Measurements from ENCODE around the gene RABGEF1. TPM values are rescaled to one million over a fixed set of nuclear protein-coding genes. Genes with fewer than 3 reads are reported as not detected.
"Not testable (repeated sequence)": the region's sequence is repeated elsewhere in the genome, so short reads cannot be mapped to it uniquely, and the experiment has no call there.

Gene RABGEF1
- total and polyA plus RNA-seq, 2 experiments from 2014 or later, result 14.7 to 17.5 TPM

- not testable (repeated sequence) for H2AFZ ChIP-seq; H3K27ac ChIP-seq (ENCODE audit: low read depth); H4K20me1 ChIP-seq (replicated peaks; ENCODE audit: insufficient read depth); H3K4me1 Mint-ChIP-seq; H3K27me3 Mint-ChIP-seq (ENCODE audit: insufficient read depth, low read depth, poor library complexity); H3K9me3 Mint-ChIP-seq; H3K27ac Mint-ChIP-seq; DNase-seq (ENCODE audit: low spot score); H3K27me3 ChIP-seq (ENCODE audit: insufficient read depth); H3K4me1 ChIP-seq (ENCODE audit: insufficient read depth); H3K4me2 ChIP-seq; H3K4me3 Mint-ChIP-seq; H3K9me2 ChIP-seq (ENCODE audit: insufficient read depth); ATAC-seq; H3K4me3 ChIP-seq; H3F3A ChIP-seq (replicated peaks; ENCODE audit: low read depth); H3K79me2 ChIP-seq (replicated peaks; ENCODE audit: insufficient read depth)
- peaks cover 11% of the 10 kb centered on the region for H3K36me3 ChIP-seq (ENCODE audit: insufficient read depth)
- H3K36me3 Mint-ChIP-seq (ENCODE audit: low read depth), result peaks cover 39% of the 10 kb centered on the region
Observed at GRCh38 chr7:66782875-66783274, 42.3 kb downstream of the RABGEF1 start.

DNA sequence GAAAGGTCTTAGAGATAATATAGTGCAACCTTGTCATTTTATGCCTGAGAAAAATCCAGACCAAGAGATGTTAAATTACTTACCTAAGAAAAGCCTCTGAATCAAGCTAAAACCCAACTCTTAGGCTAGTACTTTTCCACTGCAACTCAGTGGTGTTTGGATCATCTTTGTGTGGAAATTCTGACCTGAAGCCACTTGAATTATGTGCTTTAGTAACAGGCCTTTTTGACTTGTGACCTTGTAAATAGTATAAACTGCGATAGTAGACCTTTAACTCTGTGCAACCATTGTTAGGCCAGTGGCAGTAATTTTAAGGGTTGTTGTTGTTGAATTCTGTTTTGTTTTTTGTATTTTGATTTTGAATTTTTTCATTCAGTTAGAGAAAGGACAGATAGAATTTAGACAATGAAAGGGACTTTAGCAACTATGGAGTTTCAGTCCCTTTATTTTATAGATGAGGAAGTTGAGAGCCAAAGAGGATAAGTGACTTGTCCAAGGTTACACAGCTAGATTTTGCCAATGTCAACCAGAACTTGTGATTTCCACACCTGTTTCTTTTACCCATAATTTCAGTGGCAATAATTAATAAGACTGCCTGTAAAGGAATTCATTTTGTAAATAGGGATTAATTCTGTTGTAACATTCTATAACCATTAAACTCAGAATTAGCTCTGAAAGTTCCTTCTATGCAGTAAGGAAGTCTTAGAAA lies 43.5 kb downstream of the RABGEF1 start:
- H3K36me3 ChIP-seq (ENCODE audit: insufficient read depth), result peaks cover 15% of the 10 kb centered on the region
- not testable (repeated sequence) for H3K27me3 ChIP-seq (ENCODE audit: insufficient read depth); H3F3A ChIP-seq (replicated peaks; ENCODE audit: low read depth); H4K20me1 ChIP-seq (replicated peaks; ENCODE audit: insufficient read depth); ATAC-seq; H3K4me3 Mint-ChIP-seq; H3K27me3 Mint-ChIP-seq (ENCODE audit: insufficient read depth, low read depth, poor library complexity); H3K27ac ChIP-seq (ENCODE audit: low read depth); H3K9me3 Mint-ChIP-seq; H3K27ac Mint-ChIP-seq; H2AFZ ChIP-seq; H3K4me3 ChIP-seq; H3K4me2 ChIP-seq; H3K79me2 ChIP-seq (replicated peaks; ENCODE audit: insufficient read depth); DNase-seq (ENCODE audit: low spot score); H3K4me1 Mint-ChIP-seq; H3K9me2 ChIP-seq (ENCODE audit: insufficient read depth); H3K4me1 ChIP-seq (ENCODE audit: insufficient read depth)
- H3K36me3 Mint-ChIP-seq (ENCODE audit: low read depth), result peaks cover 39% of the 10 kb centered on the region

DNA sequence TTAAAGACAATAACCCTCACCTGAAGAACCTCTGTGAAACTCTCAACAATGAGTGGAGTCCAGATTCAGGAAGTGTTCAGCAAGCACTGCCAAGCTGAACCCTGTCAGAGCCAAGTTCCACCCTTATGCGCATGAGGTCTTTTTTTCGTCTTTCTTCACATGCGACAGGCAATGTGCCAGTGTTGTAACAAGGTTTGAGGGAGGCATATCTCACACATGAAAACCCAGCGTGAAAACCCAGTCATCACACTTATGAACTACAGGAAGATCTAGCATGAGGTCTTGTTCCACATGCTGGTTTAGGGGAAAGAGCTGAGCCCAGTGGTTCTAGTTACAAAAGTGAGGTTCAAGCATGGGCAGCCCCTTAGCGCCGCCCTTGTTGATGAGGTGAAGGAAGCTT lies 49.7 kb downstream of the RABGEF1 start:
- no peaks in the 10 kb centered on the region for H3K27me3 Mint-ChIP-seq (ENCODE audit: insufficient read depth, low read depth, poor library complexity)
- H3K27ac Mint-ChIP-seq, result no peak overlapping the region
- no peak overlapping the region for H2AFZ ChIP-seq
- H3K4me2 ChIP-seq, result no peak overlapping the region
- peaks cover 47% of the 10 kb centered on the region for H3K36me3 Mint-ChIP-seq (ENCODE audit: low read depth)
- H3K9me3 Mint-ChIP-seq, result no peaks in the 10 kb centered on the region
- H3K27ac ChIP-seq (ENCODE audit: low read depth), result no peak overlapping the region
- no peaks in the 10 kb centered on the region for H3K79me2 ChIP-seq (replicated peaks; ENCODE audit: insufficient read depth)
- ATAC-seq, result no peak
- H3K4me3 Mint-ChIP-seq, result no peak overlapping the region
- no peaks in the 10 kb centered on the region for H3K9me2 ChIP-seq (ENCODE audit: insufficient read depth)
- H3K4me1 ChIP-seq (ENCODE audit: insufficient read depth), result no peaks in the 10 kb centered on the region
- peaks cover 9% of the 10 kb centered on the region for H4K20me1 ChIP-seq (replicated peaks; ENCODE audit: insufficient read depth)
- TF ChIP-seq ZNF114 (CRISPR knock-in tag; IDR thresholded peaks at IDR 0.05) (no peak), STAT1 (IDR thresholded peaks at IDR 0.05; ENCODE audit: unreplicated experiment) (no peak), EZH2 (IDR thresholded peaks at IDR 0.05; ENCODE audit: low read depth, unreplicated experiment) (no peak), NANOG (IDR thresholded peaks at IDR 0.05; ENCODE audit: borderline replicate concordance) (no peak), EZH2phosphoT487 (IDR thresholded peaks at IDR 0.05; ENCODE audit: unreplicated experiment) (no peak), POLR2AphosphoS5 (IDR thresholded peaks at IDR 0.05; ENCODE audit: low read depth) (no peak), CREB1 (CRISPR knock-in tag; IDR thresholded peaks at IDR 0.05; ENCODE audit: low read depth) (no peak), JUNB (IDR thresholded peaks at IDR 0.05; ENCODE audit: unreplicated experiment) (no peak)
- TF ChIP-seq, protein P1, sequence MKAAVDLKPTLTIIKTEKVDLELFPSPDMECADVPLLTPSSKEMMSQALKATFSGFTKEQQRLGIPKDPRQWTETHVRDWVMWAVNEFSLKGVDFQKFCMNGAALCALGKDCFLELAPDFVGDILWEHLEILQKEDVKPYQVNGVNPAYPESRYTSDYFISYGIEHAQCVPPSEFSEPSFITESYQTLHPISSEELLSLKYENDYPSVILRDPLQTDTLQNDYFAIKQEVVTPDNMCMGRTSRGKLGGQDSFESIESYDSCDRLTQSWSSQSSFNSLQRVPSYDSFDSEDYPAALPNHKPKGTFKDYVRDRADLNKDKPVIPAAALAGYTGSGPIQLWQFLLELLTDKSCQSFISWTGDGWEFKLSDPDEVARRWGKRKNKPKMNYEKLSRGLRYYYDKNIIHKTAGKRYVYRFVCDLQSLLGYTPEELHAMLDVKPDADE (IDR thresholded peaks at IDR 0.05), result no peak
- TF ChIP-seq, protein P2, sequence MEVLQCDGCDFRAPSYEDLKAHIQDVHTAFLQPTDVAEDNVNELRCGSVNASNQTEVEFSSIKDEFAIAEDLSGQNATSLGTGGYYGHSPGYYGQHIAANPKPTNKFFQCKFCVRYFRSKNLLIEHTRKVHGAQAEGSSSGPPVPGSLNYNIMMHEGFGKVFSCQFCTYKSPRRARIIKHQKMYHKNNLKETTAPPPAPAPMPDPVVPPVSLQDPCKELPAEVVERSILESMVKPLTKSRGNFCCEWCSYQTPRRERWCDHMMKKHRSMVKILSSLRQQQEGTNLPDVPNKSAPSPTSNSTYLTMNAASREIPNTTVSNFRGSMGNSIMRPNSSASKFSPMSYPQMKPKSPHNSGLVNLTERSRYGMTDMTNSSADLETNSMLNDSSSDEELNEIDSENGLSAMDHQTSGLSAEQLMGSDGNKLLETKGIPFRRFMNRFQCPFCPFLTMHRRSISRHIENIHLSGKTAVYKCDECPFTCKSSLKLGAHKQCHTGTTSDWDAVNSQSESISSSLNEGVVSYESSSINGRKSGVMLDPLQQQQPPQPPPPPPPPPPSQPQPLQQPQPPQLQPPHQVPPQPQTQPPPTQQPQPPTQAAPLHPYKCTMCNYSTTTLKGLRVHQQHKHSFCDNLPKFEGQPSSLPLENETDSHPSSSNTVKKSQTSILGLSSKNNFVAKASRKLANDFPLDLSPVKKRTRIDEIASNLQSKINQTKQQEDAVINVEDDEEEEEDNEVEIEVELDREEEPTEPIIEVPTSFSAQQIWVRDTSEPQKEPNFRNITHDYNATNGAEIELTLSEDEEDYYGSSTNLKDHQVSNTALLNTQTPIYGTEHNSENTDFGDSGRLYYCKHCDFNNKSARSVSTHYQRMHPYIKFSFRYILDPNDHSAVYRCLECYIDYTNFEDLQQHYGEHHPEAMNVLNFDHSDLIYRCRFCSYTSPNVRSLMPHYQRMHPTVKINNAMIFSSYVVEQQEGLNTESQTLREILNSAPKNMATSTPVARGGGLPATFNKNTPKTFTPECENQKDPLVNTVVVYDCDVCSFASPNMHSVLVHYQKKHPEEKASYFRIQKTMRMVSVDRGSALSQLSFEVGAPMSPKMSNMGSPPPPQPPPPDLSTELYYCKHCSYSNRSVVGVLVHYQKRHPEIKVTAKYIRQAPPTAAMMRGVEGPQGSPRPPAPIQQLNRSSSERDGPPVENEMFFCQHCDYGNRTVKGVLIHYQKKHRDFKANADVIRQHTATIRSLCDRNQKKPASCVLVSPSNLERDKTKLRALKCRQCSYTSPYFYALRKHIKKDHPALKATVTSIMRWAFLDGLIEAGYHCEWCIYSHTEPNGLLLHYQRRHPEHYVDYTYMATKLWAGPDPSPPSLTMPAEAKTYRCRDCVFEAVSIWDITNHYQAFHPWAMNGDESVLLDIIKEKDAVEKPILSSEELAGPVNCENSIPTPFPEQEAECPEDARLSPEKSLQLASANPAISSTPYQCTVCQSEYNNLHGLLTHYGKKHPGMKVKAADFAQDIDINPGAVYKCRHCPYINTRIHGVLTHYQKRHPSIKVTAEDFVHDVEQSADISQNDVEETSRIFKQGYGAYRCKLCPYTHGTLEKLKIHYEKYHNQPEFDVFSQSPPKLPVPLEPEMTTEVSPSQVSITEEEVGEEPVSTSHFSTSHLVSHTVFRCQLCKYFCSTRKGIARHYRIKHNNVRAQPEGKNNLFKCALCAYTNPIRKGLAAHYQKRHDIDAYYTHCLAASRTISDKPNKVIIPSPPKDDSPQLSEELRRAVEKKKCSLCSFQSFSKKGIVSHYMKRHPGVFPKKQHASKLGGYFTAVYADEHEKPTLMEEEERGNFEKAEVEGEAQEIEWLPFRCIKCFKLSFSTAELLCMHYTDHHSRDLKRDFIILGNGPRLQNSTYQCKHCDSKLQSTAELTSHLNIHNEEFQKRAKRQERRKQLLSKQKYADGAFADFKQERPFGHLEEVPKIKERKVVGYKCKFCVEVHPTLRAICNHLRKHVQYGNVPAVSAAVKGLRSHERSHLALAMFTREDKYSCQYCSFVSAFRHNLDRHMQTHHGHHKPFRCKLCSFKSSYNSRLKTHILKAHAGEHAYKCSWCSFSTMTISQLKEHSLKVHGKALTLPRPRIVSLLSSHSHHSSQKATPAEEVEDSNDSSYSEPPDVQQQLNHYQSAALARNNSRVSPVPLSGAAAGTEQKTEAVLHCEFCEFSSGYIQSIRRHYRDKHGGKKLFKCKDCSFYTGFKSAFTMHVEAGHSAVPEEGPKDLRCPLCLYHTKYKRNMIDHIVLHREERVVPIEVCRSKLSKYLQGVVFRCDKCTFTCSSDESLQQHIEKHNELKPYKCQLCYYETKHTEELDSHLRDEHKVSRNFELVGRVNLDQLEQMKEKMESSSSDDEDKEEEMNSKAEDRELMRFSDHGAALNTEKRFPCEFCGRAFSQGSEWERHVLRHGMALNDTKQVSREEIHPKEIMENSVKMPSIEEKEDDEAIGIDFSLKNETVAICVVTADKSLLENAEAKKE (CRISPR knock-in tag; IDR thresholded peaks at IDR 0.05), result no peak
- H3K4me1 Mint-ChIP-seq, result no peaks in the 10 kb centered on the region
- peaks cover 7% of the 10 kb centered on the region for H3K36me3 ChIP-seq (ENCODE audit: insufficient read depth)
- H3K4me3 ChIP-seq, result no peak overlapping the region
- H3F3A ChIP-seq (replicated peaks; ENCODE audit: low read depth), result no peaks in the 10 kb centered on the region
- H3K27me3 ChIP-seq (ENCODE audit: insufficient read depth), result no peaks in the 10 kb centered on the region
- DNase-seq (ENCODE audit: low spot score), result no peak
